Frontal cortex (tissue), 4 donors: Measurements from ENCODE around the gene TTC22. TPM values are rescaled to one million over a fixed set of nuclear protein-coding genes. Genes with fewer than 3 reads are reported as not detected.

Source experiments
- DNase-seq, 2 donors: peaks; one replicate each; pipeline ENCODE4 v3.0.0; 2012; ENCODE audit warnings: low spot score in 2 of 2
- FAIRE-seq: peaks from 2 replicates; lab custom pipeline; 2012; peaks lifted over from hg19 to GRCh38; lab: Jason Lieb, UNC
- total RNA-seq: library from RNA; depleted of rRNA; stranded (reverse); fragments of >200 nt; gene quantifications from one replicate; pipeline ENCODE4 v1.2.3, GENCODE V29; 2014
- donor health status: control.
- donor health status: control.
- donor health status: control.

TTC22 gene
- total RNA-seq, 1 donor from 2014 or later = under 0.01 TPM

GRCh38 chr1:54810153-54810942, 9.2 kb upstream of the TTC22 start:
- no peak for FAIRE-seq

GRCh38 chr1:54809496-54810074, 8.5 kb upstream of the TTC22 start:
- FAIRE-seq (no peak), DNase-seq (no peak)

More at GRCh38 chr1:54810153-54810942, 9.2 kb upstream of the TTC22 start:
- DNase-seq = peak; percentile 69 to 80

- FAIRE-seq (no peak), DNase-seq (no peak)
These were observed 7.5 kb upstream of the TTC22 start for GRCh38 chr1:54808443-54809207.

DNA sequence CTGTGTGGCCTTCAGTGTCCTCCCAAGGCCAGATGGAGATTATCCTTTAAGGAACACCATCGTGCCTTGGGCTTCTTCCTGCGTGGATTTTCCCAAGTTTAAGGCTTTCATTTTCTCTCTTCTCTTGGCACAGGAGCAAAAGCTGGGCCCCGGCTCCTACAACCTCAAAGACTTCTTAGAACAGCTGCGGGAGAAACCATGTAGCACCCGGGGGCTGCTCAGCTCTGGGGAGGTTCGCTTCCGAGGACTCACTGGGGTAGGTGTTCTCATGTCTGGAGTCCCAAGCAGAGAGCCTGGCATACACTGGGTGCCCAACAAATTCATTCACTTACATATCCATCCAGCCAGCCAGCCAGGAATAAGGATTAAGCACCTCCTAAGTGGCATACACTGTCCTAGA, 6.6 kb upstream of the TTC22 start:
- FAIRE-seq = no peak
- DNase-seq = no peak

DNA sequence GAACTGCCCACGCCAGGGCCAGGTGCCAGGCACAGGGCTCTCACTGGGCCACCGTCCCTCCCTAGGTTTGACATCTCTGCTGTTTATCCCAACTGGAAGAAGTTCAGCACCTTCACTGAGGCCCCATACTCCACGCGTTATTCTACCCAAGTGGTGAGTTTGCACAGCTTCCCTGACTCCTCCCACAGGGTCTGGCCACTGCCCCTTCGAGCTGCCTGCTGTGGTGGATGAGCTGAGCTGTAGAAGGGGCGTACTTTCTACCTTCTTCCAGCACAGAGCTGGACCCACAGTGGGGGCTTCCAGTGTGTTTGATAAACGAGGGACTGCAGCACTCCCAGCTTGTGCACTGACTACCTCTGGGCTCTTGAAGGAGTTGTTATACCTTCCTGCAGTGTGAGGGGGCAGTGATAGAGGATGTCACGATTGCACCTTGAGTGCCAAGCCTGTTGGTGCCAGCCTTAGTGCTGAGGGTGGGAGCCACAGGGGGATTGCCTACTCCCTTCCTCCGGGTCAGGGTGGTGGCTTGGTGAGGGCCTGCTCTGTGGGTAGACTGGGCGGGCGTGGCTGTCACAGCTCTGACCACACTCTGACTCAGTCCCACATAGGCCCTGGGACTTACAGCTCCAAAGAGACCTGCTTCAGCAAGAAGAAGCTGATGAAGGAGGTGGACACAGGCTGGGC, 5.9 kb upstream of the TTC22 start:
- DNase-seq = no peak
- FAIRE-seq = no peak

DNA sequence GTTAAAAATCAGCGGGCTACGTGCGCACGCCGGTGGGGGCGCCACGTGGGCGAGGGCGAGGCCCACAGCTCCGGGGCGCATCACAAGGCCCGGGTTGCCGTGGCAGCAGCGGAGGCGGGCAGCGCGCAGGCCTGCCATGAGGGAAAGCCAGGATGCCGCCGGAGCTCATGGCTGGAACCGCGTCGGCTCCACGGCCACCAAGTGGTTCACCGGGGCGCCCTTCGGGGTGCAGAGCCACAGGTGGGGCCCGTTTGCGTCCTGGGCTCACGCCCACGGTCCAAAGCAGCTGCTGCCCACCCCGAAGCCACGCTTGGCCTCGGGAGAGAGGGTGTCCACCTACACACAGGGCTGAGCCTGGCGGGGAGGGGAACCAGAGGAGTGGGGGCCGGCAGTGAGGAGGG, 4.9 kb upstream of the TTC22 start:
- FAIRE-seq = no peak

DNA sequence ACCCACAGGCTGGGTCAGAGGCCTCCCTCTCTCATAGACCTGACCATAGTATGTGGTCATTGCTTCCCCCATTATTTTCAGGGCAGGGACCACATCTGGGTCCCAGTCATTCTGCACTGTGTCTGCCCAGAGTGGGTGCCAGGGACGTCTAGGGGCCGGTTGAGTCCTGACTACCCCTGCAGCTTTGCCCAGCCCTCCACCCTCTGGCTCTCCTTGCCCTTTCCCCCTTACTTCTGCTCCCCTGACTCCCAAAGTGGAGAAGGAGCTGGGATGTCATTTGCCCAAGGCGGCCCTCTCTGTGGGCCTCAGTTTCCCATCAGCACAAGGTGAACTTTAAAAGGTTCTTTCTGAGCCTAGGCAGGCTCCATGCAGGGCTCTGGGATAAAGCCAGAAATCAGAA, 4.3 kb upstream of the TTC22 start:
- FAIRE-seq (no peak), DNase-seq (no peak)

More for the DNA sequence above, 4.9 kb upstream of the TTC22 start:
- no peak for DNase-seq

DNA sequence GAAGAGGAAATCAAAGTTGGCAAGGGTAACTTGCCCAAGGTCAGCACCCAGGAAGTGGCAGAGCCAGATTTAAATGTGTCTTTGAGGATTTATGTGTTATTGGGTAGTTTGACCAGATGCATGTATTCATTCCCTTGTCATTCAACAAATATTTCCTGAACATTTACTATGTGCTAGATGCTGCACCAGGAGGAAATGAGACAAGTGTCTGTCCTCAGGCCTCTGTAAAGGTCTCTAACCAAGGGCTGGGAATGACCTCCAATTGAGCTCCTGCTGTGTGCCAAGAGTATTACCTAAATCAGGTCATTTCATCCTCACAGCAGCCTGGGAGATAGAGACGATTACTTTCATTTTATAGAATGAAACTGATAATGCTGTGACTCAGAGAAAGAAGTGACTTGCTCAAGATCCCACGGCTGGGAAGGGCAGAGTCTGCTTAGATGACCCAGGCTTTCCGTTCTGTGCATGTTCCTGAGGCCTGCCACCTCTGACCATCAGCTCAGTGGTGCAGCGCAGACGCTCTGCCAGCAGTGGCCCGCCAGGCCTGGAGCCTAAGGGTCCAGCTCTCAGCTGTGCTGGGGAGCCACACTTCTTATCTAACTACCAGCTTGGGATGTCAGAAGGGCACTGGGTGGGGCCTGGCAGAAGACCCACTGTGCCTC, 3.5 kb upstream of the TTC22 start:
- FAIRE-seq (no peak), DNase-seq (no peak)

DNA sequence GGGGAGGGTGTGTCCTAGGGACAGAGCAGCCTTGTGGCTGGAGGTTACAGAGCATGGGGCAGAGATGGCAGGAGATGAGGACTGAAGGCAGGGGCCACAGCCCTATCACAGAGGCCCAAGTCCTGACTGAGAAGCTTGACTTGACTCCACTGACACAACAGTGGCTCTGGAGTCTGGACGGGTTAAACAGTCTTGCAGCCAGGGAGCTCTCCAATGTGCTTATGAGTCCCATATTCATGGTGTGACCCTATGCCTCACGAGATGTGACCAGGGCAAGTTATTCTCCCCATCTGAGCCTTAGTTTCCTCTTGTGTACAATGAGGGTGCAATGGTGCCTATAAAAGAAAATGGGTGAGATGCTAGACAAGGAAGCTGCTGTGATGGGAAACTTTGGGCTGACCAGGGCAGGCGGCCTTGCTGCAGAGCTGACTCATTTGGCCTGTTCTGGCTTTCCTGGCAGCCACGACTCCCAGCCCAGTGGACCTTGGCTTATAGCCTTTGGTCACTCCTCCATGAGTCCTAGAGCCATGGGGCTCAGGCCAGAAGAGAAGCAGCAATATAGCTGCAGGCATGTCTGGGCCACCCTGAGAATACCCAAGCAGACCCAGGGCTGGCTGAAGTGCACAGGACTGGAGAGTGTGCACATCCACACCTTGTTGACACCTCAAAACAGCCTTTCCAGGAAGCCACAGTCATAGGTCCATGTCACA, 2.8 kb upstream of the TTC22 start:
- FAIRE-seq (no peak), DNase-seq (no peak)

- FAIRE-seq = no peak
- no peak for DNase-seq
These were observed 853 bp downstream of the TTC22 start for GRCh38 chr1:54800041-54800898.

GRCh38 chr1:54798769-54799641, 2.1 kb downstream of the TTC22 start:
- no peak for DNase-seq

DNA sequence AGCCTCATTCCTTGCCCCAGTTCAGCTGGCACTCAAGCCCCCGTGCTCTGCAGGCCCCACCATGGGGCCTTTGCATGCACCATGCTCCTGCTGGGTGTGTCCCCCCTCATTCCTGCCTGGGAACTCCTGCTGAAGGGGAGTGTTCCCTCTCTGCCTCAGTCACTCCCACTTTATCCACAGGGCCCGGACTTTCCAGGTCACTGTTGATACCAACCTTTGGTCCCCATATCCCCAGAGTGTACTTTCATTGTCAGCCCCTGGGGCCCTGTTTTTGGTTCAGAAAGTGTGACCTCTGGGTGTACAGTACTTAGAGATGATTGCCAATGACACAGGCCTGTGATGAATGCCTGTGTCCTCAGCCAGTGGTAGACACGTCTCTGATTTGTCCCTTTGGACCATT, 2.9 kb downstream of the TTC22 start:
- FAIRE-seq (no peak), DNase-seq (no peak)

More at GRCh38 chr1:54798769-54799641, 2.1 kb downstream of the TTC22 start:
- no peak for FAIRE-seq

DNA sequence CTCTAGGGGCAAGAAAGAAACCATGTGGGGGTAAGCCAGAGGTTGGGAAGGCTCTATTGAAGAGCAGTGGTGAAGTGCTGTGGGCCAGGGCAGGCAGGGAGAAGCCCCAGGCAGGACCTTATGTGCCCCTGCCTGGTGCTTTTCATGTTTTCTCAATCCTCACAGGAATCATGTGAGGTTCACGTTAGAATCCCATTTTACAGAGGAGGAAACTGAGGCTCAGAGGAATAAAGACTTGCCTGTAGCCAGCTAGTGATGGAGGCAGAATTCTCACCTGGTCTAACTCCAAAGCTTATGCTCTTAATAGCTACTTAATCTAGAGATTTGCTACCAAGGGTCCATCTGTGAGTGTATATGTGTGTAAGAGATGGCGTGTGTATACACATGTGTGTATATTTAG, 4.2 kb downstream of the TTC22 start:
- DNase-seq = no peak

DNA sequence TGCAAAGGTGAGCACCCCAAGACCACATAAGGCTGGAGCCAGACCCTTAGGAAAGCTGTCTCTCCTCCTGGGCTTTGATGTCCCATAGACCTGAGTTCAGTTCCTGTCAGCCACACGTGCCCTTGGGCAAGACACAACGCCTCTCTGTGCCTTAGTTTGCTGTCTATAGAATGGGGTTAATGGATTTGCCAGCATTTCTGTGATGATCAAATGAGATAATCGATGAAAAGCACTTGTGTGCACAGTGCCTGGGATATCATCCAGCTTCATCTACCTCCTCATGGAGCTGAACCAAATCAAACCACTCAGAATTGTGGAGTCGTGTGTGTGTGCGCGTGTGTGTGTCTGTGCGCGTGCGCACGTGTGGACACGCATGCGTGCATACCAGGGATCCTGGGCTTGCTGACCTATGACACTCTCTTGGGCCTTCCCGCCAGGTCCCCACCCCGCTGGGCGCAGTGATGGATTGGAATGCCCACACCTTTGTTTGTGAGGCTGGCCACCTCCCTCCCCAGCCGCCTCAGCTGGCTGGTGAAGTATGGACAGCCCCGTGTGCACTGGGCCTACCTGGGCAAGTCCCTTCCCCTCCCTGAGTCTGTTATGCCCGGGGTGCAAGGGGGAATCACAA, 5.2 kb downstream of the TTC22 start:
- FAIRE-seq = no peak
- DNase-seq = no peak

More for the DNA sequence above, 4.2 kb downstream of the TTC22 start:
- no peak for FAIRE-seq

DNA sequence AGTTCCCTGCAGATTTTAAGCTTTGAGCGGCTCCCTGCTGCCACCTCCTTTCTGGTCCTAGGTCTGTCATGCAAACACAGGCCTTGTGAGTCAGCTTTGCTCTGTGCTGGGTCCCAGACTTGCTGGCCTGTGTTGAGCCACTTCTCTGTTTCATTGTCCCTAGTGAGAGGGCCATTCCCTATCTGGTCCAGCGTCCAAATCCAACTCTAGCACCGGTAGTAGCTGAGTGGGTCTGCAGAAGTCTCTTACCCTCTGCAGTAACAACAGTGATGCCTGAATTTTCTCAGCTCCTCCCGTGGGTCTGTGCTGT, 5.8 kb downstream of the TTC22 start:
- FAIRE-seq (no peak), DNase-seq (no peak)

DNA sequence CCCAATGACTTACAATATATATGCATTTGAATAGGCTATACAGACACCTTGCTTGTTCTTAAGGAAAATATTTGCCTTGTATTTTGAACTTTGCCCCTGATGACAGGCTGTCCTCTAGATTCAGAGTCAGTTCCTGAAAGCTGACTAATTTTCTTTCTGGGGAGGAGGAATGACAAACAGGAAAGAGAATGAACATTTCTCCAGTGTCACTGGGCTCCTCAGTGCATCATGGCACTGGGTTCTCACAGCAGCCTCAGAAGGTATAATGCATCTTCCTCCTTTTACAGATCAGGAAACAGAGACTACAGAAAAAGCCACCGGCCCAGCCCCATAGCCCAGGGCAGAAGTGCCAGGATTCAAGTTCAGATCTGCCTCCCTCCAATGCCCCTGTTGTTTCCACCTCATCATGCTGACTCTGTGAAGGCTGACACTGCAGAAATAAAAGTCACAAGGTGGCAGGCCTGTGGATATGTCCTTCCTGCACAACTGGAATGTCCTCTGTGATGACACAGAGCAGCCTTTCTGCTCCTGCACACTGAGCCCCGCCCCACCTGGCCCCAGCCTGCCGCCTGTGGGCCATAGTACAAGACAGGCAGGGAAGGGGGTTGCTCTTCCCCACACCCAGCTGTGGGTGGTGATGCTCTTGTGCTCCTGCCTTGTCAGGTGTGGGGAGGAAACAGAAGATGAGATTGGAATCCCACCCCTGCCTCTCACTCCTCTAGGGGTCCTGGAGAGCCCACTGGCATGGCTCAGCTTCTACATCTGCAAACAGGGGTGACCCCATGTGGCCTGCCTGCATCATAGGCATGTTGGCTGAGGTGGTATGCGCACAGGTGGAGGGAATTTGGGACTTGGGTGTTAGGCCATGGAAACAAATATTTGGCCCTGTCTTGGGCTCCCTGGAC, 6.4 kb downstream of the TTC22 start:
- DNase-seq (no peak), FAIRE-seq (no peak)
